HTR-8/SVneo (cell line): ENCODE data around the gene TFPI.
"Not testable (repeated sequence)": the region's sequence is repeated elsewhere in the genome, so short reads cannot be mapped to it uniquely, and the experiment has no call there.

ENCODE experiments used
- DNase-seq: peaks from one replicate; pipeline ENCODE4 v3.0.0; 2011; ENCODE audit warnings: low spot score, mixed read lengths; ENCODE audit not compliant: insufficient read length
- FAIRE-seq: peaks from 2 replicates; lab custom pipeline; 2011; peaks lifted over from hg19 to GRCh38; lab: Jason Lieb, UNC

The TFPI gene

DNA sequence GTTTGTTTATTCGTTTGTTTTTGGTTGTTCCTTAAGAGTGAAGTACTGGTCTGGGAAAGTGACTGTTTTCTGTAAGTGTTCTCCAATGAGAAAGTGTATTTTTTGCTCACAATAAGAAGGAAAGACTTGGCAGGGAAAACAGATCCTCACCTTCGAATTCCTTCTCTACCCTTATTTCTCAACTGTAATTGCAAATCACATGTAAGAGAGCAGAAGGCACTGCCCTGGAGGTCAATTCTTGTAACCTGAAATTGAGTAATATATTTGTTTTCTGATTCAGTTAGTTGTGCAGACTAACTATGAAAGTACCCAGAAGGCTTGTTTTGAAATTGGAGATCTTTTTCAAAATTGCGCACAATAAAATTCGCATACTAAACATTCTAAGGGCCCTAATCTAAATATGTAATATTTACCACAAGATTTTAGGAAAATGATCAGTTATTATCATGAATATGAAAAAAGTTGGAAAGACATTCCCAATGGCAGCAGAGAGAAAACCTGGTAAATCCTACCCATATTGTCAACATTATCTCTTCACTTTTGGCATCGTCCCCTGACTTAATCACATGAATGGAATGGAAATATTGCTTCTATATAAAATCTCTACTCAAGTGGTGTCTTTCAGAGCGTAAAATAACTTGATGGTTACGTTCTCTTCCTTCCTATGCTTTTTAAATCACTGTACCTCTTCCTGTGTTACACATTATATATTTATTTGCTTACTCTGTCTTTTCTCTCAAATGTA, 24.1 kb downstream of the TFPI start:
- FAIRE-seq = no peak
- DNase-seq = no peak

DNA sequence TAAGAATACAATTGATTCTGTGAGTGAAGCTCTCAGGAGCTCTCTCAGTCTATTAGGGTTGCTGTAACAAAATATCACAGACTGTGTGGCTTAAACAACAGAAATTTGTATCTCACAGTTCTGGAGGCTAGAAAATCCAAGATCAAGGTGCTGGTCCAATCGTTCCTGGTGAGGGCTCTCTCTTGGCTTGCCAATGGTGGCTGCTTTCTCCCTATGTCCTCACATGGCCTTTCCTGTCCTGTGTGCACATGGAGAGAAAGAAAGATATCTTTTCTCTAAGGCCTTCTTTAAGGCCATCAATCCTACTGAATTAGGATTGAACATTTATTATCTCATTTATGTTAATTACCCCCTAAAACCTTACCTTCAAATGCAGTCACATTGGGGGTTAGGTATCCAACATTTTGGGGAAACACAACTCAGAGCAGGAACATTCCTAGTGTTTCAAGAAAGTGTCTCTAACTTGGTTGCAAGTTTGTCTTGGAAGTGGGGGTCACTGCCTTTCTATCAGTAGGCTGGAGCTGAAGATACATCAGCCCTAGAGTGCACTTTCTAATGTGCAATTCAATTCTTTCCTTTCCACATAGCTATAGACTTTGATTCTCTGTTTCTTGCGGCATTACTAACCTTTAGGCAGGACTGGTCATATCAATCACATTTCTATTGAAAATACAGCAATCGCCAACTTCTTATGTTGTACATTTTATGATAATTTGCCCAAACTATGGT, 24.8 kb downstream of the TFPI start:
- DNase-seq = no peak
- no peak for FAIRE-seq

GRCh38 chr2:187528042-187528441, 26.2 kb downstream of the TFPI start:
- DNase-seq = no peak
- no peak for FAIRE-seq

DNA sequence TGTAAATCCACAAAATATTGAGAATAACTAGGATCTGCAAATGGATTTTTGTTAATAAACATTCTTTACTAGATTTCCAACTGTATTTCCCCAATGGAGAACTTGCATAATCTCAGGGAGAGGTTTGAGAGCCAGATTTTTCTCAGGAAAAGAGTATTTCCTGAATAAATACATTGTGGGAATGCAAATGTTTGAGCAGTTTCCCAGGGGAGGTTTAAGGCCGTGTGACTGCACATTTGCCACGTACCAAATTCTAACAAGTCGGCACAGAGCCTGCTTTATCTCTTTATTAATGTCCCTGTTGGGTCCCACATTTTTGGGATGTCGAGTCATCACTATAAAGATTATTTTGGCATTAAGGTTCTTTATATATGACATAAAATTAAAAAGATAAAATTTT, 27.0 kb downstream of the TFPI start:
- FAIRE-seq = no peak
- no peak for DNase-seq

DNA sequence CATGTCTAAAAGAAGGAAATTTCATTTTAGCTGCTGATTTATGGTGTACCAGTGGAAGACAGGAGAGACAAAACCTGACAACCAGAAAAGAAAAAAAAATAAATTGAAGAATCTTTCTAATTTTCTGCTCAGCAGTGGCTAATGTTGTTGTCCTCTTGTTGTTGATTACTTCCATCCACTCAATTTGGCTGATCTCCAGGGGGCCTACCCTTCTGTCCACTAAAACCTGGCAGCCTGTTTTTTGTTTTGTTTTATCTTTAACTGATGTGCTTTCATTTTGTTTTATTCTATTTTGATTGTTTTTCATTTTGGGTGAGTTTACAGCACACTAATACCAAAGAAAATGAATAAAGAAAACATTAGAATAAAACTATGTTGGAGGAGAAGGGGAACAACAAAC, 27.4 kb downstream of the TFPI start:
- no peak for FAIRE-seq
- no peak for DNase-seq

DNA sequence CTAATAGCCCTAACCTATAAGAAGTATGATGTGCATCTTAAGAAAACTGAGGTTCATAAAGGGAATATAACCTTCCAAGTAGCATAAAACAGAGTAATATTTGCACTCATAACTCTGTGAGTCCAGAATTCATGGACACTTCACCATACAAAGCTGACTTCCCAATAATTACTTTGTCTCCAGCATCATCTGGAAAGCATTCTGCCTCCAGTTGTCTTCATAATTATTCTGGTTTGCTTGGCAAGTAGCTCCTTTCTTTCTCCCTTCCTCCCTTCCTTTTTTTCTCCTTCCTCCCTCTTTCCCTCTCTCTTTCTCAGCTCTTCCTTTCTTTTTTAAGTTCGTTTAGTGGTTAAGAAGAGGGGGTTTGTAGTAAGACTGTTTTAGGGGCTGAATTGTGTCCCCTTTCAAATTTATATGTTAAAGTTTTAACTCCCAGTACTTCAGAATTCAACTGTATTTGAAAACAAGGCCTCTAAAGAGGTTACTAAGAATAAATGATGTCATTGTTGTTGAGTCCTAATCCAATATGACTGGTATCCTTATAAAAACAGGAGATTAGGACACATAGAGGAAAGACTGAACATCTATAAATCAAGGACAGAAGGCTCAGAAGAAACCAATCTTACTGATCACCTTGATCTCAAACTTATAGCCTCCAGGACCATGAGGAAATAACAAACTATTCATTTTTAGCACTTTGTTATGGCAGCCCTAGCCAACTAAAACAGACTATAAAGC, 28.9 kb downstream of the TFPI start:
- FAIRE-seq (no peak), DNase-seq (no peak)

GRCh38 chr2:187523325-187523724, 30.9 kb downstream of the TFPI start:
- no peak for FAIRE-seq
- DNase-seq = no peak

DNA sequence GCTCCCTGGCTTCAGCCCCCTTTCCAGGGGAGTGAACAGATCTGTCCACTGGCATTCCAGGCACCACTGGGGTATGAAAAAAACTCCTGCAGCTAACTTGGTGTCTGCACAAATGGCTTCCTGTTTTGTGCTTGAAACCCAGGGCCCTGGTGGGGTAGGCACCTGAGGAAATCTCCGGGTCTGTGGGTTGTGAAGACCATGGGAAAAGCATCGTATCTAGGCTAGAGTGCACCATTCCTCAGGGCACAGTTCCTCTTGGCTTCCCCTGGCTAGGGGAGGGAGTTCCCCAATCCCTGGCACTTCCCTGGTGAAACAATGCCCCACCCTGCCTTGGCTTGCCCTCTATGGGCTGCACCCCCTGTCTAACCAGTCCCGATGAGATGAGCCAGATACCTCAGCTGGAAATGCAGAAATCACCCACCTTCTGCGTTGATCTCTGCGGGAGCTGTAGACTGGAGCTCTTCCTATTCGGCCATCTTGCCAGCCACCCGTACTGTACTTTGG, 34.1 kb downstream of the TFPI start:
- DNase-seq (no peak), FAIRE-seq (no peak)

DNA sequence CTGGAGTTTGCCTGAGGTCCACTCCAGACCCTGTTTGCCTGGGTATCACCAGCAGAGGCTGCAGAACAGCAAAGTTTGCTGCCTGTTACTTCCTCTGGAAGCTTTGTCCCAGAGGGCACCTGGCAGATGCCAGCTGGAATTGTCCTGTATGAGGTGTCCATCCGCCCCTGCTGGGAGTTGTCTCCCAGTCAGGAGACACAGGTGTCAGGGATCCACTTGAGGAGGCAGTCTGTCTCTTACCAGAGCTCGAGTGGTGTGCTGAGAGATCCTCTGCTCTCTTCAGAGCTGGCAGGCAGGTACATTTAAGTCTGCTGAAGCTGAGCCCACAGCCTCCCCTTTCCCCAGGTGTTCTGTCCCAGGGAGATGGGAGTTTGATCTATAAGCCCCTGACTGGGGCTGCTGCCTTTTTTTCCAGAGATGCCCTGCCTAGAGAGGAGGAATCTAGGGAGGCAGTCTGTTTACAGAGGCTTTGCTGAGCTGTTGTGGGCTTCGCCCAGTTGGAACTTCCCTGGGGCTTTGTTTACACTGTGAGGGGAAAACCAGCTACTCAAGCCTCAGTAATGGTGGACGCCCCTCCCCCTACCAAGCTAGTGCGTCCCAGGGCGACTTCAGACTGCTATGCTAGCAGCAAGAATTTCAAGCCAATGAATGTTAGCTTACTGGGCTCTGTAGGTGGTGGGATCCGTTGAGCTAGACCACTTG, 34.7 kb downstream of the TFPI start:
- FAIRE-seq (no peak), DNase-seq (no peak)

- FAIRE-seq, DNase-seq: not testable (repeated sequence)
Measured at GRCh38 chr2:187517750-187518361, 36.4 kb downstream of the TFPI start.

DNA sequence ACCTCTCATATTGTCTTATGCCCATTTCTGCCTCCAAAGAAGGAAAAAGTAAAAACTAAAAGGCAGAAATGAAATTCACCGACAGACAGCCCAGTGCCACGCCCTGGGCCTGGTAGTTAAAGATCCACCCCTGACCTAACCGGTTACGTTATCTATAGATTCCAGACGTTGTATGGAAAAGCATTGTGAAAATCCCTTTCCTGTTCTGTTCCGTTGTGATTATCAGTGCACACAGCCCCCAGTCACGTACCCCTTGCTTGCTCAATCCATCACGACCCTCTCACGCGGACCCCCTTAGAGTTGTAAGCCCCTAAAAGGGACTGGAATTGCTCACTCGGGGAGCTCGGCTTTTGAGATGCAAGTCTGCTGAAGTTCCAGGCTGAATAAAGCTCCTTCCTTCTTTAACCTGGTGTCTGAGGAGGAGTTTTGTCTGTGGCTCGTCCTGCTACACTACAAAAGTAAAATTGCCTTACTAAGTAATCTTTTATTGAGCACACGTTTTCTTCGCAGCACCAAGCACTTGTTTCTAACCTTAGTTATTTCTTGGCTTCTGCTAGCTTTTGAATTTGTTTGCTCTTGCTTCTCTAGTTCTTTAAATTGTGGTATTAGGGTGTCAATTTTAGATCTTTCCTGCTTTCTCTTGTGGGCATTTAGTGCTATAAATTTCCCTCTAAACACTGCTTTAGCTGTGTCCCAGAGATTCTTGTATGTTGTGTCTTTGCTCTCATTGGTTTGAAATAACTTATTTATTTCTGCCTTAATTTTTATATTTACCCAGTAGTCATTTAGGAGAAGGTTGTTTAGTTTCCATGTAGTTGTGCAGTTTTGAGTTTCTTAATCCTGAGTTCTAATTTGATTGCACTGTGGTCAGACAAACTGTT, 37.4 kb downstream of the TFPI start:
- FAIRE-seq, DNase-seq: not testable (repeated sequence)

DNA sequence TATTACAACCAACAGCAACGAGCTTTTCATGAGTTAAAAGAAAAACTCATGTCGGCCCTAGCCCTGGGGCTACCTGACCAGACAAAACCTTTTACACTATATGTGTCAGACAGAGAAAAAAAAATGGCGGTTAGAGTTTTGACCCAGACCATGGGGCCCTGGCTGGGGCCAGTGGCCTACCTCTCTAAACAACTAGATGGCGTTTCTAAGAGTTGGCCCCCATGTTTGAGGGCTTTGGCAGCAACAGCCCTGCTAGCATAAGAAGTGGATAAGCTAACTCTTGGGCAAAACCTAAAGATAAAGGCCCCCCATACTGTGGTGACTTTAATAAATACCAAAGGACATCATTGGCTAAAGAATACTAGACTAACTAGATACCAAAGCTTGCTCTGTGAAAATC, 39.3 kb downstream of the TFPI start:
- no peak for FAIRE-seq
- no peak for DNase-seq

- FAIRE-seq, DNase-seq: not testable (repeated sequence)
Measured at GRCh38 chr2:187514235-187514829, 39.9 kb downstream of the TFPI start.

- FAIRE-seq, DNase-seq: not testable (repeated sequence)
Measured at GRCh38 chr2:187513460-187514234, 40.6 kb downstream of the TFPI start.

DNA sequence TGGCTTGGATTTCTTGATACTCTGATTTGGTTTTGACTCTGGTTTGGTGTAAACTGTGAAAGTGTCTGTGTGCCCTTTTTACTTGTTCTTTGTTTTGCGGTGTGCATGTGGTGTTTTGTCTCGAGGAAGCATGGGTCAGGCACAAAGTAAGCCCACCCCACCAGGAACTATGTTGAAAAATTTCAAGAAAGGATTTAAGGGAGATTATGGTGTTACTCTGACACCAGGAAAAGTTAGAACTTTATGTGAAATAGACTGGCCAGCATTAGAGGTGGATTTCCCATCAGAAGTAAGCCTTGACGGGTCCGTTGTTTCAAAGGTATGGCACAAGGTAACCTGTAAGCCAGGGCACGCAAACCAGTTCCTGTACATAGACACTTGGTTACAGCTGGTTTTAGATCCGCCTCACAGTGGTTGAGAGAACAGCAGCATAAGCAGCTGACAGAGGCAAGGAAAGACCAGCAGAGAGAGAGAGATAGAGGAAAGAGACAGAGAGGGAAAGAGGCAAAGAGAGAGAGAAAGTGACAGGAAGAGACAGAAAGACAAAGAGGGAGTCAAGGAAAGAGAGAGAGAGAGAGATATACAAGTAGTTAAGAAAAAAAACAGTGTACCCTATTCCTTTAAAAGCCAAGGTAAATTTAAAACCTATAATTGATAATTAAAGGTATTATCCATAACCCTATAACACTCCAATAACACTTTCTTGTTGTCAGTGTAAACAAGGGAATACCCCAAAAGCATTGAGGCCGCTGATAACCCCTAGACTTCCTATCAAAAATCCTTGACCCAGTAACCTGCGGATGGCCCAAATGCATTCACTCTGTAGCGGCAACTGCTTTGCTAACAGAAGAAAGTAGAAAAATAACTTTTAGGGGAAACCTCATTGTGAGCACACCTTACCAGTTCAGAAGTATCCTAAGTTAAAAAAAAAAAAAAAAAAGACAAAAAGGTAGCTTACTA, 42.6 kb downstream of the TFPI start:
- no peak for FAIRE-seq
- DNase-seq = no peak
